Esophagus squamous epithelium (tissue), 4 donors: Measurements from ENCODE around the gene BIRC7.

Experiments used
- CTCF ChIP-seq, 6 experiments: fragments of 450-650 bp in 4 of 6; fragments of 200-600 bp in 2 of 6; sonication (generic) in 2 of 6; IDR thresholded peaks; one replicate each; pipeline ENCODE4 v1.5.1; 2016 to 2019; ENCODE audit warnings: antibody characterized with exemption in 6 of 6, mild to moderate bottlenecking in 4 of 6, moderate library complexity in 4 of 6
- POLR2A ChIP-seq, 4 donors: fragments of 450-650 bp; IDR thresholded peaks; one replicate each; pipeline ENCODE4 v1.6.1; 2017; ENCODE audit warnings: antibody characterized with exemption in 4 of 4, mild to moderate bottlenecking in 4 of 4, moderate library complexity in 3 of 4

DNA sequence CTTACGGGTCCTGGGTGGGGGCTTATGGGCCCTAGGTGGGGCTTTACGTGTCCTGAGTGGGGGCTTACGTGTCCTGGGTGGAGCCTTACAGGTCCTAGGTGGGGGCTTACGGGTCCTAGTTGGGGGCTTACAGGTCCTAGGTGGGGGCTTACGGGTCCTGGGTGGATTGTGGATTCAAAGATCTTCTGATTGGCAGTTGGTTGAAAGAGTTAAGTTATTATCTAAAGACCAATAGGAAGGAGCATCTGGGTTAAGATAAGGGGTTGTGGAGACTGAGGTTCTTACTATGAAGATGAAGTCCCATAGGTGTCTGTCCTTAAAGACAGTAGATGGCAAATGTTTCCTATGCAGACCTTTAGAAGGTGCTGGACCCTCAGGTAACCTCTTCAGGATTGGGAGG, 8.4 kb upstream of the BIRC7 start:
- no peak for TF ChIP-seq CTCF (IDR thresholded peaks at IDR 0.05)
- TF ChIP-seq POLR2A (IDR thresholded peaks at IDR 0.05), result no peak
